ENCODE data around the gene SNX24. TPM values are rescaled to one million over a fixed set of nuclear protein-coding genes. Genes with fewer than 3 reads are reported as not detected.

The SNX24 gene
- total and polyA plus RNA-seq, 5 donors: 11.3 to 14.9 (median 13.4) TPM

DNA sequence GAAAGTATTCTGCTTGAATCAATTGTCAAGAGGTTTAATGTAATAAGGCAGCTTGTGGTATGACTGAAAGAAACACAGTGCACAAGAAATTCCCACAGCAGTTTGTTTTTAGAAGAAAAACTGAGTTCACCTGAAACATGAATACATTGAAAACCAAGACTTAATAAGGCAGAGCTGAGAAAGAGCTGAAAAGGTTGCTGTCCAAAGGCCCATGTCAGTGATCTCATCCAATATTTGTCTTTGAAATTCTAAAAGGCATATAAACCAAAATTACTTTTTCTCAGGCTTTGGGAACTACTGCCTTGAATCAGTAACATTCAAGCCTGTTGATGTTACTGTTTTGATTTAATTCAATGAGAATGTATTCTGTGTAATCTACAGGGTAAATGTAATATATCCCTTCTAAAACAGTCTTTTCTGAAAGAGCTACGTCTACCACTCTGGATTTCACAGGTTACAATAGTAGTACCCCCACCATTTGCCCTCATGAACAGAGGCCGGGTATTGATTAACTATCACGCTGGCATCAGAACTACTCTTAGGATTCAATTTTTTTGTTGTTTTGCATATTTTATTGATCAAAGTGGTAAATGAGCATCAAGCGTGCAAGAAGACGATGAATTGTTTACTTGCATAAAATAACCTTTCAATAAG lies 133.4 kb downstream of the SNX24 start:
- intact Hi-C loops (cut with DNase I): no loop called here
- H3K9me3 ChIP-seq (ENCODE audit: control insufficient read depth, low read length): no peaks in the 10 kb centered on the region
- H3K4me1 ChIP-seq (ENCODE audit: control insufficient read depth, insufficient read depth, low read length): no peaks in the 10 kb centered on the region
- no peak for DNase-seq
- no peak overlapping the region for H3K4me3 ChIP-seq (ENCODE audit: low read length)
- no peaks in the 10 kb centered on the region for H3K27me3 ChIP-seq (ENCODE audit: control insufficient read depth, insufficient read depth)
- H3K27ac ChIP-seq (ENCODE audit: low read length): no peak overlapping the region
- no peak for ATAC-seq
- WGBS: 77% methylated on average over 5 of the region's 5 CpGs

DNA sequence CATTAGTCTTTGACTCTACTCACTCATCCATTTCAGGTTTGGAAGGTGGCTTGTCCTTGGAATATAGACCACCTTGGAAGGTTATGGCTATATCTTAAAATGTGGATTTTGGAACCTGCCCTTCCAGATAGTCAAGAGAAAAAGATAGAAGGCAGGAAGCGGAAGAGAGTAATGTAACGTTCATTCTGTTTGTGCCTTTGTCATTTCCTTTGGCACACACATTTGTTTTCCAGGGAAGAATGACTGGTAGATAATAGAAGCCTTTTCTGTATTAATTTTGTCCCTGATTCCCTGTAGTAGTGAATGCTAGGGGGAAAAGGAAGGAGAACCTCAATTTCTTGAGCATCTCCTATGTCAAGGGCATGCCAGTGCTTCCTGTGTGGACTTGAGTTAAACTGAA lies 136.4 kb downstream of the SNX24 start:
- WGBS: 66% methylated on average over 2 of the region's 2 CpGs

DNA sequence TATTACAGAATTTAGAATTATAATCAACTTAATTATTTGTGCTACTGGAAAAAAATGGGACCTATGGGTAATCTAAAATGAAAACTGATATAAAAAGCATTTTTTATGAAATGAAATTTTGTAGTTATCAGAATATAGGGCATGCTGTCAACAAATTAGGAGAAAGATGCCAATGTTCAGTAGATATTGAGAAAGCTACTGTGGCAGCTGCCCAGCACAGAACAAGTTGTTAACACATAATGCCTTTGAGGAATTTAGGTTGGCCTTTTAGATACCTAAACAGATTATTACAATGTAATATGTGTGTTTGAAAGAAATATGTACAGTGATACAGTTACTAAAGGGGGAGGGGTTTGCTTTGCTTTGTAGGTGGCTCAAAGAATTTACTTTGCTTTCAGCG lies 137.0 kb downstream of the SNX24 start:
- H3K4me3 ChIP-seq (ENCODE audit: low read length): no peak overlapping the region
- no peaks in the 10 kb centered on the region for H3K27me3 ChIP-seq (ENCODE audit: control insufficient read depth, insufficient read depth)
- no peak overlapping the region for H3K27ac ChIP-seq (ENCODE audit: low read length)
- intact Hi-C loops (cut with DNase I): no loop called here
- no peaks in the 10 kb centered on the region for H3K9me3 ChIP-seq (ENCODE audit: control insufficient read depth, low read length)
- DNase-seq: no peak
- no peaks in the 10 kb centered on the region for H3K4me1 ChIP-seq (ENCODE audit: control insufficient read depth, insufficient read depth, low read length)
- 0% methylated on average over 1 of the region's 1 CpG for WGBS
- ATAC-seq: no peak

More for the DNA sequence above, 136.4 kb downstream of the SNX24 start:
- Histone ChIP-seq H3K4me3 (ENCODE audit: low read length) (no peak overlapping the region), H3K27me3 (ENCODE audit: control insufficient read depth, insufficient read depth) (no peaks in the 10 kb centered on the region), H3K9me3 (ENCODE audit: control insufficient read depth, low read length) (no peaks in the 10 kb centered on the region), H3K4me1 (ENCODE audit: control insufficient read depth, insufficient read depth, low read length) (no peaks in the 10 kb centered on the region), H3K27ac (ENCODE audit: low read length) (no peak overlapping the region)
- ATAC-seq: no peak
- DNase-seq: no peak
- intact Hi-C loops (cut with DNase I): no loop called here

DNA sequence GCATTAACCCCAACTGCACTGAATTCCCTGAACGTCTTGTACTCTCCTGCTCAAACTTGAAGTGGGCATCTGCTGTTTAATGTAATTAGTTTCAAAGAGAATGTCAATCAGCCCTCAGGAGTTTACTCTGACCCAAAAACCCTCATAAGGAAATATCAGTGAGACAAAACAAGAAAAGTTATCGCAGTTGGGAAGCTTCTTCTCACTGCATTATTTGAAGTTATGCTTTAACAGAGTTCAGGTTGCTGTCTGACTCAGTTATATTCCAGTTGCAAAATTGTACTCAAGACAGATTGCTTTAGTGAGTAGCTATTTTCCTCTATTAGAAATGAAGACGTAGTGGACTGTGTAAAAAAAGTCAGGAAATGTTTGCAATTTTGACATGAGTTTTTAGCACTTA lies 139.0 kb downstream of the SNX24 start:
- intact Hi-C loops (cut with DNase I): no loop called here
- no peak overlapping the region for H3K27ac ChIP-seq (ENCODE audit: low read length)
- 95% methylated on average over 3 of the region's 3 CpGs for WGBS
- no peaks in the 10 kb centered on the region for H3K9me3 ChIP-seq (ENCODE audit: control insufficient read depth, low read length)
- no peak for ATAC-seq
- H3K4me1 ChIP-seq (ENCODE audit: control insufficient read depth, insufficient read depth, low read length): no peaks in the 10 kb centered on the region
- no peak for DNase-seq
- H3K4me3 ChIP-seq (ENCODE audit: low read length): no peak overlapping the region
- H3K27me3 ChIP-seq (ENCODE audit: control insufficient read depth, insufficient read depth): no peaks in the 10 kb centered on the region

DNA sequence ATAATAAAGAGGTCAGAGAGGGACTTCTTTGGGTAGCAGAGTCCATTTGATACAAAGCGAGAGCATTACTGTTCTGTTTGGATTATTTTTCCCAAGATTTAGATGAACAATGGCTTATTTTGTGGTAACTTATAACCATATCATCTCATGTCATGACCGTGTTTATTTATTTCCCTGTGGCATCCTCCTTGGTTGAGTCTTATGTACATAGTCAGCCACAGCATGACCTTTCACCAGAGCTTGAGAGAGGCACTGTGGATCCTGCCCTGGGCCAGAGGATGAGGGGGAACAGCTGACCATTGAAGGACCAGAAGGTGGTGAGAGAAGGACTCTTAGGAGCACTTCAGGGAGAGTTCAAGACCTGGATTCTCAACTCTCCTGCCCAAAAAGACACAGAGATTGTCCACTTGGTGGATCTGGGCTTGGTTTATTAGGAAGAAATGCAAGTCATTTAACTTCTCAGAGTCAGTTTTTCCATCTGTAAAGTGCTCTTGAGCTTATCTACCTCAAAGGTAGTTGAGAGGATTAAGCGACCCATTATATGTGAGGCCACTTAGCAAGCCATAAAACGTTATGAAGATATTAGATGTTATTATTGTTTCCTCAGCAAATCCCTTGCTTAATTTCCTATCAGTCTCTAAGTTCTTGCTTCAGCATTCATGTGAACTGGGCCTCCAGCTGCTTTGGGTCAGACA lies 139.7 kb downstream of the SNX24 start:
- Histone ChIP-seq H3K27ac (ENCODE audit: low read length) (no peak overlapping the region), H3K9me3 (ENCODE audit: control insufficient read depth, low read length) (no peaks in the 10 kb centered on the region)
- WGBS: 92% methylated on average over 4 of the region's 4 CpGs

DNA sequence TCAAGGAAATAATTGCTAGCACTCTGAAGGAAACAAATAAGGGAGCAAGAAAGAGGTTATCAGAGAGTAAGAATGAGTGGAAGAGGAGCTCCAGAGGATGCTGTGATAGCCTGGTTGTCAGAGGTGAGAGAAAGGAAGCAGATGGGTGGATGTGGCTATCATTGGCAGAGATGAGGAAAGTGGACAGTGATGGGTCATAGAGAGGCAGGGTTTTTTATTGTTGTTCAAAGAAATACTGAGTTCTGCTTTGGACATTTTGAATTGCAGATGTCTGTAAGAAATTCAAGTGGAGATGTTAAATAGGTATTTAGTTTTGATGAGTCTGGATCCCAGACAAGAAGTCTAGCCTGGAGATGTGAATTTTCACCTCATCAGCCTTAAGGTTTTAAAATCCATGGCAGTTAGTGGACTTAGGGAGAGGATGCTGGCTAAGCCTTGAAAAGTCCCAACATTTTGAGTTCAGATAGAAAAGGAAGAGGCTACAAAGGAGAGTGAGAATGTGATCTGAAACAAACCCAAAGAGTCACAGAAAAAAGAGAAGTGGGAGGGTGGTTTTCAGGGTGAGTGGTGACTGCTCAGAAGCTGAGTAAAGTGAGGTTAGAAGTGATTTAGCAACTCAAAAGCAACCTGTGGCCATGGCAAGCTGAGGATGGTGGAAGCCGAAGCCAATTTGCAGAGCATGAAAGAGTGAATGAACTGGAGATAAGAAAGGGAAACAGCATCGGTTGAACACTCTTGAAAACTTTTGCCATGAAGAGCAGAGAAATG lies 140.7 kb downstream of the SNX24 start:
- DNase-seq (no peak), ATAC-seq (peak in 1 of 2 donors; percentile 14)
- WGBS: 87% methylated on average over 2 of the region's 2 CpGs
- Histone ChIP-seq H3K4me1 (ENCODE audit: control insufficient read depth, insufficient read depth, low read length) (no peaks in the 10 kb centered on the region), H3K4me3 (ENCODE audit: low read length) (no peak overlapping the region), H3K27me3 (ENCODE audit: control insufficient read depth, insufficient read depth) (no peaks in the 10 kb centered on the region), H3K9me3 (ENCODE audit: control insufficient read depth, low read length) (no peaks in the 10 kb centered on the region), H3K27ac (ENCODE audit: low read length) (no peak overlapping the region)
- intact Hi-C loops (cut with DNase I): no loop called here

More for the DNA sequence above, 139.7 kb downstream of the SNX24 start:
- Histone ChIP-seq H3K4me1 (ENCODE audit: control insufficient read depth, insufficient read depth, low read length) (no peaks in the 10 kb centered on the region), H3K27me3 (ENCODE audit: control insufficient read depth, insufficient read depth) (no peaks in the 10 kb centered on the region), H3K4me3 (ENCODE audit: low read length) (no peak overlapping the region)
- intact Hi-C loops (cut with DNase I): no loop called here
- no peak for DNase-seq
- no peak for ATAC-seq

DNA sequence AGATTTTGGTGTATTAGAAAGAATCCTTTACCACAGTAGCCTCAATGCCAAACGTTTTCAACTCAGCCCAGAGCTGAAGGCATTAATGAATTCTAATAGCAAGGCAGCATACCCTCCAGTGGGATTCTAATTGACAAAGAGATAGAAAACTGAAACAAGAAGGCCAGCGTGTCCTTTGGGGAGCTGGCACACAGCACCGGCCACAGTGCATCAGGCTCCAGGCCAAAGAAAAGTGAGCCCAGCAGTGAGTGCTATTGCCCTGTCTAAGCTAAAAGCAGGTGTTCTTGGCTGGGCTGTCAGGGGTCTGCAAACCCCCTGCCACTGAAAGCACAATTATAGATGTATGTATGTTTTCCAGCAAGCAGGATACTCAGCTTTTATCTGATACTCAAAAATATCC lies 150.7 kb downstream of the SNX24 start:
- no peak overlapping the region for H3K4me3 ChIP-seq (ENCODE audit: low read length)
- peaks cover 2% of the 10 kb centered on the region for H3K4me1 ChIP-seq (ENCODE audit: control insufficient read depth, insufficient read depth, low read length)
- H3K27me3 ChIP-seq (ENCODE audit: control insufficient read depth, insufficient read depth): no peaks in the 10 kb centered on the region
- no peak for ATAC-seq
- intact Hi-C loops (cut with DNase I): no loop called here
- WGBS: 74% methylated on average over 3 of the region's 3 CpGs
- H3K27ac ChIP-seq (ENCODE audit: low read length): no peak overlapping the region
- no peaks in the 10 kb centered on the region for H3K9me3 ChIP-seq (ENCODE audit: control insufficient read depth, low read length)
- no peak for DNase-seq

DNA sequence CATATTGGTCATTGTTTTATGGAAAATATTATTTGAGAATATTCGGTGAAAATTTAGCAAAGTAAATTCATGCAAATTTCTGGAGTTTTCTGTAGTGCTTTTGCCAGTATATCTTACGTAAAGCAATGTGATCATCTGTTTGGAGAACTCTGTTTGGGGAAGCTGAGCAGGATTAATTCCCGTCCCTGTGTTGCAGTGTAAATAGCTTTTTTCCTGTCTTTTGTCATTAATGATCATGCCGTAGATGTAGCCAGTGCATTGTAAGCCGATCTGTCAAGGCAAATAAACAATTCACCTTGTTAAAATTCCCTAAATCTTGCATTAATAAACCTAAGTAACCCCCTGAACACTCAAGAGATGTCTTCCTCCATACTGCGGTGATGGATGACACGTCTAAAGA lies 151.9 kb downstream of the SNX24 start:
- ATAC-seq: no peak
- 81% methylated on average over 7 of the region's 7 CpGs for WGBS
- H3K9me3 ChIP-seq (ENCODE audit: control insufficient read depth, low read length): no peaks in the 10 kb centered on the region
- no peaks in the 10 kb centered on the region for H3K27me3 ChIP-seq (ENCODE audit: control insufficient read depth, insufficient read depth)
- H3K27ac ChIP-seq (ENCODE audit: low read length): no peak overlapping the region
- H3K4me1 ChIP-seq (ENCODE audit: control insufficient read depth, insufficient read depth, low read length): peaks cover 2% of the 10 kb centered on the region
- intact Hi-C loops (cut with DNase I): no loop called here
- no peak for DNase-seq
- no peak overlapping the region for H3K4me3 ChIP-seq (ENCODE audit: low read length)

DNA sequence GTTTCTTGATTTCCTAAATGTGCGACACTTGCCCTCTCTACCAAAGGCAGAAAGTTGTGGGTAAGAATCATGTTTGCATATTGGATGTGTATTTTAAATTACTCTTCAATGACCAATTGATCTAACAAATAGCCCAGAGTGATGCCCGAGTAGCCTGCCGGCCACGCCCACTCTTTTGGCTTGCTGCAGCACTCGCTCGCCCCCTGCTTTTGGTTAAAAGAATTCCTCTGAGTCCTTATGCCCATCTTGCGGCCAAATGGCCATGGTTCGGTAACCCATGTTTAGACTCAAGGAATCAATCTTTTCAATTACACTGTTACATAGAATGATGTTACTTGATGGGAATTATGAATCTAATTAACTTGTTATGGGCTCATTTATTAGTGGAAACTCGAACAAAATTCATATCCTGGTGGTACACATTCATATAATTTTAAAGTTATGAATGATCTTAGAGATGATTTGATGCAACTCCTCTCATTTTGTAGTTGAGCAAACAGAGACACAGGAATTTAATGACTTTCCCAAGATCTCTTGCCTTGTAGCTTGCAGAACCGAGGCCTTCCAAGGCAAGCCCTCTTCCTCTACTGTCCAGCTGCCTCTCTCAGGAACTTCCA lies 154.6 kb downstream of the SNX24 start:
- WGBS: 66% methylated on average over 10 of the region's 10 CpGs
- ATAC-seq (peak in 1 of 2 donors; percentile 31), DNase-seq (peak; percentile 19 to 62 (median 54))
- Histone ChIP-seq H3K9me3 (ENCODE audit: control insufficient read depth, low read length) (no peaks in the 10 kb centered on the region), H3K4me1 (ENCODE audit: control insufficient read depth, insufficient read depth, low read length) (no peaks in the 10 kb centered on the region), H3K27ac (ENCODE audit: low read length) (no peak overlapping the region), H3K27me3 (ENCODE audit: control insufficient read depth, insufficient read depth) (no peaks in the 10 kb centered on the region), H3K4me3 (ENCODE audit: low read length) (no peak overlapping the region)
- intact Hi-C loops (cut with DNase I): no loop called here

DNA sequence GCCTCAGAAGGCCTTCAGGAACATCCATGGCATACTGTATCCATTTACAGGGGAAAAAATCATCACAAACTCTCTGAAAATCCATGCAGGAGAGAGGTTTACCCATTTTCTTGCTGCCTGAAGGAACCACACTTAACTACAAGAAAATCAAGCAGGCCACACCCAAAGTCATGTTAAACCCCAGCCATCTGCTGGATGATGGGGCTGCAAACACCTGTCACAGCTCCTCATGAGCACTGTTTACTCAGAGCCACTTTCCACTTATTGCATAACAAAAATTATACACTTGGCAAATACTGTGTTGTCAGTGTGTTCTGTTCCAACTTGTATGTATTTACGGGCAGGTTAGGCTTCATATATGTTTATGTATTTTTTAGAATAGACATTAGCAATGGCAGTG lies 155.3 kb downstream of the SNX24 start:
- Histone ChIP-seq H3K4me3 (ENCODE audit: low read length) (no peak overlapping the region), H3K27me3 (ENCODE audit: control insufficient read depth, insufficient read depth) (no peaks in the 10 kb centered on the region), H3K9me3 (ENCODE audit: control insufficient read depth, low read length) (no peaks in the 10 kb centered on the region), H3K4me1 (ENCODE audit: control insufficient read depth, insufficient read depth, low read length) (no peaks in the 10 kb centered on the region), H3K27ac (ENCODE audit: low read length) (no peak overlapping the region)
- WGBS: 100% methylated on average over 1 of the region's 1 CpG
- ATAC-seq: no peak
- DNase-seq: no peak
- intact Hi-C loops (cut with DNase I): no loop called here

DNA sequence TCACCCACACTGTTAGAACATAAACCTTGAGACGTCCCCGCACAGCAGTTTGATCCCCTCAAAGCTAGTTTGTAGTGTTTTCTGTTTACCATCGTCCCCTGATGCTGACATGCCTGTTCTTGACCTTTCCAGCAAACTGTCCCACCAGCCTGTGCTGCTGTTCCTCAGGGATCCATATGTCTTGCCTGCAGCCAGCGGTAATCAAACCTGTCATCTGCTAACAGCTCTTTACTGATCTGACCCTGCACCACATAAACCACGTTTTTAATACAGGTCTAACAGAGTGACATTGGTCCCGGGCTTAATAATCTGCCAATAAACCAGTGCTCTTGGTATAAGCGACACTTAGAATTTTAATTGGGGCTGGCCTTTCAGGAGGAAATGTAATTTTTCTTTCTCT lies 156.4 kb downstream of the SNX24 start:
- WGBS: 86% methylated on average over 7 of the region's 7 CpGs
- no peak overlapping the region for H3K27ac ChIP-seq (ENCODE audit: low read length)
- intact Hi-C loops (cut with DNase I): no loop called here
- no peak overlapping the region for H3K4me3 ChIP-seq (ENCODE audit: low read length)
- no peak for ATAC-seq
- no peaks in the 10 kb centered on the region for H3K27me3 ChIP-seq (ENCODE audit: control insufficient read depth, insufficient read depth)
- H3K9me3 ChIP-seq (ENCODE audit: control insufficient read depth, low read length): no peaks in the 10 kb centered on the region
- H3K4me1 ChIP-seq (ENCODE audit: control insufficient read depth, insufficient read depth, low read length): no peaks in the 10 kb centered on the region
- no peak for DNase-seq
